Body of pancreas (tissue), 4 donors: ENCODE data around the gene TTC39C.

Experiments used
- POLR2A ChIP-seq, 3 donors: fragments of 450-650 bp; IDR thresholded peaks; one replicate each; pipeline ENCODE4 v1.6.1; 2016; ENCODE audit warnings: antibody characterized with exemption in 3 of 3, mild to moderate bottlenecking in 2 of 3
- TF ChIP-seq, protein P1 (sequence below), 7 experiments: fragments of 450-650 bp in 4 of 7; fragments of 200-600 bp in 3 of 7; sonication (generic) in 3 of 7; IDR thresholded peaks; one replicate each; pipeline ENCODE4 v1.5.1; 2016 to 2019; ENCODE audit warnings: antibody characterized with exemption in 7 of 7

DNA sequence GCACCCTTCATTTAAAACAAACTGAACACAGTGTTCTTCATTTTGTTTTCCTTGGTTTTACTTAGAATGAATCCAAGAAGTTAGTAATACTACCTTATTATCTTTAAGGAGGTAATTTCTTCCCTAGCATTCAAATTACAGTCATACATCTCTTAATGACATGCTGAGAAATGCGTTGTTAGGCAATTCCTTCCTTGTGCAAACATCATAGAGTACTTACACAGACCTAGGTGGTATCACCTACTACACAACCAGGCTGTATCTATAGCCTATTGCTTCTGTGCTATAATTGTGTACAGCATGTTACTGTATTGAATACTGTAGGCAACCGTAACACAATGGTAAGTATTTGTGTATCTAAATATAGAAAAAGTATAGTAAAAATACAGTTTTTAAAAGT, 115.9 kb downstream of the TTC39C start:
- no peak for TF ChIP-seq POLR2A (IDR thresholded peaks at IDR 0.05)
- TF ChIP-seq, protein P1, sequence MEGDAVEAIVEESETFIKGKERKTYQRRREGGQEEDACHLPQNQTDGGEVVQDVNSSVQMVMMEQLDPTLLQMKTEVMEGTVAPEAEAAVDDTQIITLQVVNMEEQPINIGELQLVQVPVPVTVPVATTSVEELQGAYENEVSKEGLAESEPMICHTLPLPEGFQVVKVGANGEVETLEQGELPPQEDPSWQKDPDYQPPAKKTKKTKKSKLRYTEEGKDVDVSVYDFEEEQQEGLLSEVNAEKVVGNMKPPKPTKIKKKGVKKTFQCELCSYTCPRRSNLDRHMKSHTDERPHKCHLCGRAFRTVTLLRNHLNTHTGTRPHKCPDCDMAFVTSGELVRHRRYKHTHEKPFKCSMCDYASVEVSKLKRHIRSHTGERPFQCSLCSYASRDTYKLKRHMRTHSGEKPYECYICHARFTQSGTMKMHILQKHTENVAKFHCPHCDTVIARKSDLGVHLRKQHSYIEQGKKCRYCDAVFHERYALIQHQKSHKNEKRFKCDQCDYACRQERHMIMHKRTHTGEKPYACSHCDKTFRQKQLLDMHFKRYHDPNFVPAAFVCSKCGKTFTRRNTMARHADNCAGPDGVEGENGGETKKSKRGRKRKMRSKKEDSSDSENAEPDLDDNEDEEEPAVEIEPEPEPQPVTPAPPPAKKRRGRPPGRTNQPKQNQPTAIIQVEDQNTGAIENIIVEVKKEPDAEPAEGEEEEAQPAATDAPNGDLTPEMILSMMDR (IDR thresholded peaks at IDR 0.05) = no peak
